Kidney capillary endothelial cell (primary cell): Measurements from ENCODE around the gene MRPS6.

ENCODE experiments used
- DNase-seq: peaks from one replicate; pipeline ENCODE4 v3.0.0-alpha.2; 2018; ENCODE audit warnings: low spot score

The MRPS6 gene

GRCh38 chr21:34180826-34181359 lies 107.5 kb downstream of the MRPS6 start:
- no peak for DNase-seq

GRCh38 chr21:34181431-34182039 lies 108.2 kb downstream of the MRPS6 start:
- no peak for DNase-seq

- DNase-seq, result no peak
Measured at GRCh38 chr21:34182436-34182835, 109.1 kb downstream of the MRPS6 start.

- no peak for DNase-seq
Measured at GRCh38 chr21:34183331-34183928, 110.1 kb downstream of the MRPS6 start.

- no peak for DNase-seq
Measured at GRCh38 chr21:34184232-34184631, 110.9 kb downstream of the MRPS6 start.

GRCh38 chr21:34185026-34185750 lies 111.8 kb downstream of the MRPS6 start:
- DNase-seq, result no peak

GRCh38 chr21:34186109-34186719 lies 112.8 kb downstream of the MRPS6 start:
- DNase-seq, result no peak

- no peak for DNase-seq
Measured at GRCh38 chr21:34187935-34188334, 114.6 kb downstream of the MRPS6 start.

GRCh38 chr21:34189506-34189905 lies 116.1 kb downstream of the MRPS6 start:
- DNase-seq, result no peak

GRCh38 chr21:34190576-34191321 lies 117.4 kb downstream of the MRPS6 start:
- no peak for DNase-seq

GRCh38 chr21:34191876-34192275 lies 118.5 kb downstream of the MRPS6 start:
- no peak for DNase-seq
